HEK293 (cell line): ENCODE measurements around the gene SLC39A13.

Source experiments
- CTCF ChIA-PET: fragments of 350-600 bp; formaldehyde crosslinking; extraction: SDS; loops from one replicate; lab custom pipeline; 2021; ENCODE audit warnings: antibody characterized with exemption; lab: Yijun Ruan, JAX
- POLR2A ChIA-PET: fragments of 300-600 bp; formaldehyde crosslinking; extraction: SDS; loops from one replicate; lab custom pipeline; 2020; ENCODE audit warnings: antibody characterized with exemption, inconsistent platforms; lab: Yijun Ruan, JAX
- H3K27ac ChIP-seq: fragments of 200-500 bp; sonication (Bioruptor generic); 2 replicates; pipeline ENCODE4 v1.5.1; 2014; ENCODE audit warnings: low read depth, low read length, control low read depth, inconsistent platforms; ENCODE audit errors: extremely low read depth
- H3K36me3 ChIP-seq, 2 experiments: fragments of 200-500 bp in 1 of 2; sonication (Bioruptor generic) in 1 of 2; 1 replicate in 1 of 2; 2 replicates in 1 of 2; pipeline ENCODE4 v1.5.1; 2014 to 2017; ENCODE audit warnings: inconsistent platforms in 2 of 2, low read length in 2 of 2; ENCODE audit not compliant: control insufficient read depth in 2 of 2, insufficient read depth in 1 of 2
- H3K4me1 ChIP-seq: fragments of 200-500 bp; sonication (Bioruptor generic); 2 replicates; pipeline ENCODE4 v1.5.1; 2014; ENCODE audit warnings: mild to moderate bottlenecking, low read length, inconsistent platforms; ENCODE audit not compliant: control insufficient read depth, insufficient read depth
- H3K4me3 ChIP-seq: 2 replicates; pipeline ENCODE4 v1.5.1; 2011; ENCODE audit warnings: low read depth, mild to moderate bottlenecking, control low read depth, low read length, moderate library complexity
- H3K9me3 ChIP-seq: fragments of 200-500 bp; sonication (Bioruptor generic); 2 replicates; pipeline ENCODE4 v1.5.1; 2014; ENCODE audit warnings: low read depth, low read length, inconsistent platforms; ENCODE audit not compliant: control insufficient read depth, insufficient read depth
- ELK4 ChIP-seq: IDR thresholded peaks from 2 replicates; pipeline ENCODE4 v1.6.1; 2011; ENCODE audit warnings: mild to moderate bottlenecking, low read depth, low read length, borderline replicate concordance
- GLIS2 ChIP-seq: fragments of 450-650 bp; formaldehyde crosslinking; IDR thresholded peaks from 2 replicates; pipeline ENCODE4 v1.5.1; 2016; ENCODE audit warnings: missing biosample characterization, missing genetic modification characterization
- KLF16 ChIP-seq: fragments of 450-650 bp; formaldehyde crosslinking; IDR thresholded peaks from 2 replicates; pipeline ENCODE4 v1.5.1; 2017; ENCODE audit warnings: missing biosample characterization, missing genetic modification characterization
- REPIN1 ChIP-seq: fragments of 450-650 bp; formaldehyde crosslinking; IDR thresholded peaks from 2 replicates; pipeline ENCODE4 v1.5.1; 2017; ENCODE audit warnings: missing biosample characterization, missing genetic modification characterization, low read depth
- SP7 ChIP-seq: fragments of 450-650 bp; formaldehyde crosslinking; IDR thresholded peaks from 2 replicates; pipeline ENCODE4 v1.5.1; 2016; ENCODE audit warnings: missing biosample characterization, missing genetic modification characterization
- TCF7L2 ChIP-seq: IDR thresholded peaks from 2 replicates; pipeline ENCODE4 v1.6.1; 2011; ENCODE audit warnings: low read depth, mild to moderate bottlenecking, inconsistent platforms, low read length, moderate library complexity, borderline replicate concordance
- ZBTB11 ChIP-seq: fragments of 450-650 bp; formaldehyde crosslinking; conservative IDR thresholded peaks from 2 replicates; pipeline ENCODE4 v1.5.1; 2016; ENCODE audit warnings: low read depth, missing biosample characterization, missing genetic modification characterization
- ZNF169 ChIP-seq: fragments of 450-650 bp; formaldehyde crosslinking; IDR thresholded peaks from 2 replicates; pipeline ENCODE4 v1.5.1; 2016; ENCODE audit warnings: missing biosample characterization, missing genetic modification characterization
- ZNF174 ChIP-seq: fragments of 450-650 bp; formaldehyde crosslinking; IDR thresholded peaks from 2 replicates; pipeline ENCODE4 v1.5.0; 2017; ENCODE audit warnings: missing biosample characterization, mild to moderate bottlenecking, missing genetic modification characterization
- ZNF221 ChIP-seq: fragments of 450-650 bp; formaldehyde crosslinking; IDR thresholded peaks from 2 replicates; pipeline ENCODE4 v1.5.1; 2017; ENCODE audit warnings: missing biosample characterization, missing genetic modification characterization, borderline replicate concordance
- ZNF24 ChIP-seq: fragments of 450-650 bp; formaldehyde crosslinking; IDR thresholded peaks from 2 replicates; pipeline ENCODE4 v1.5.1; 2016; ENCODE audit warnings: missing biosample characterization, missing genetic modification characterization
- ZNF366 ChIP-seq: fragments of 450-650 bp; formaldehyde crosslinking; conservative IDR thresholded peaks from 2 replicates; pipeline ENCODE4 v1.5.1; 2016; ENCODE audit warnings: missing biosample characterization, missing genetic modification characterization
- ZNF473 ChIP-seq: fragments of 450-650 bp; formaldehyde crosslinking; IDR thresholded peaks from 2 replicates; pipeline ENCODE4 v1.5.1; 2017; ENCODE audit warnings: missing biosample characterization, missing genetic modification characterization
- ZNF521 ChIP-seq: fragments of 450-650 bp; formaldehyde crosslinking; IDR thresholded peaks from 2 replicates; pipeline ENCODE4 v1.5.1; 2017; ENCODE audit warnings: missing biosample characterization, mild to moderate bottlenecking, missing genetic modification characterization
- ZNF530 ChIP-seq: fragments of 450-650 bp; formaldehyde crosslinking; IDR thresholded peaks from 2 replicates; pipeline ENCODE4 v1.5.1; 2016; ENCODE audit warnings: low read depth, missing biosample characterization, missing genetic modification characterization
- TF ChIP-seq, protein P1 (sequence below): fragments of 450-650 bp; formaldehyde crosslinking; IDR thresholded peaks from 2 replicates; pipeline ENCODE4 v1.5.1; 2016; ENCODE audit warnings: missing biosample characterization, missing genetic modification characterization
- TF ChIP-seq, protein P2 (sequence below): sonication (generic); formaldehyde crosslinking; IDR thresholded peaks from 2 replicates; pipeline ENCODE4 v1.8.1; 2022; ENCODE audit warnings: mild to moderate bottlenecking, moderate library complexity, missing genetic modification reagents
- TF ChIP-seq, protein P3 (sequence below): fragments of 450-650 bp; formaldehyde crosslinking; IDR thresholded peaks from 2 replicates; pipeline ENCODE4 v1.5.1; 2016; ENCODE audit warnings: missing biosample characterization, missing genetic modification characterization, low read depth

Gene SLC39A13

DNA sequence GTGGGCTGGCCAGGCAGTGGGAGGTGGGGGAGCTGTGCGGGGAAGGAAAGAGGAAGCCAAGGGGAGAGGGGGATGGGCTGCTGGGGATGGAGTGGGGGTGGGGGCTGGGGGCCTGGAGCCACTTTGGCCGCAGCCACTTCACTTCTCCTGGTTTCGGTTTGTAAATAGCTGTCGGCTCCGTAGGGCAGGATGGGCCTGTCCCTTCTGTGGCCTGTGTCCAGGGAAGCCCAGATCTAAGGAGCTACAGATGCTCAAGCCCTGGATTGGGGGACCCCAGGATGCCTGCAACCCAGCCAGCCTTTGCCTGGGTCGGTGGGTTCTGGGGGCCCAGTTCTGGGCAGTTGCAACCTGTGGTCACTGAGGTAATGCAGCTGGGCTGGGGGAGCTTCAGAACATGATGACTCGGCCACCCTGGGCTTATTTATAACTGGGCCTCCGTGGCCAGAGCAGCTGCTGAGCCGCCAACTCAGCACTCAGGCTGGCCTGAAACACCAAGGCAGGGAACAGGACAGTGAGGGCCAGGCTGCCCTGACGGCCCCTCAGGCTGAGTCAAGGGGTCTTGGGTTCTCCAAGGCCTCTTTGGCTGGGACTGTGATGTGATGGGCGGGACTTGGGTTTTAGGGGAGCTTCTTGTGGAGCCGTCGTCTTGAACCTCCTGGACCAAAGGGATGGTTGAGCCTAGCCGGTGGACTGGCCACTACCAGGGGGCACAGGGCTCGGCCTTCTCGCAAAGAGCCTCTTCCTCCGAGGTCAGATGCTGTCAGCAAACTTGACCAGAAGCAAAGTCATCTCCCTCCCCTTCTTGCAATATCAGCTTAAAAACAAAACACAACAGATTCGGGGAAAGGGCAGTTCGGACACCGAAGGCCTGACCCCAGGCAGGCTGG lies 15.0 kb upstream of the SLC39A13 start:
- ChIA-PET CTCF (interaction anchor here (1.1 to 1.9 kb wide), 2 partner anchors 19 to 80 kb away, joined by 5 to 9 read pairs; no protein-coding TSS in a partner anchor), POLR2A (interaction anchor here (0.6 kb wide), 1 partner anchor 23 kb away, joined by 3 read pairs; no protein-coding TSS in a partner anchor)
- no peak for TF ChIP-seq ZNF221 (tag by site-specific recombination)
- no peak for TF ChIP-seq SP7 (tag by site-specific recombination)
- no peak for TF ChIP-seq ZNF366 (tag by site-specific recombination)
- no peak for TF ChIP-seq KLF16 (tag by site-specific recombination)
- no peak for TF ChIP-seq GLIS2 (tag by site-specific recombination)
- H3K4me3 ChIP-seq, result no peak overlapping the region
- H3K36me3 ChIP-seq, result no peaks in the 10 kb centered on the region
- no peaks in the 10 kb centered on the region for H3K4me1 ChIP-seq
- no peak overlapping the region for H3K27ac ChIP-seq
- H3K9me3 ChIP-seq, result no peaks in the 10 kb centered on the region

GRCh38 chr11:47394050-47394321 lies 14.4 kb upstream of the SLC39A13 start:
- H3K27ac ChIP-seq, result no peak overlapping the region
- no peaks in the 10 kb centered on the region for H3K4me1 ChIP-seq
- TF ChIP-seq, protein P1, sequence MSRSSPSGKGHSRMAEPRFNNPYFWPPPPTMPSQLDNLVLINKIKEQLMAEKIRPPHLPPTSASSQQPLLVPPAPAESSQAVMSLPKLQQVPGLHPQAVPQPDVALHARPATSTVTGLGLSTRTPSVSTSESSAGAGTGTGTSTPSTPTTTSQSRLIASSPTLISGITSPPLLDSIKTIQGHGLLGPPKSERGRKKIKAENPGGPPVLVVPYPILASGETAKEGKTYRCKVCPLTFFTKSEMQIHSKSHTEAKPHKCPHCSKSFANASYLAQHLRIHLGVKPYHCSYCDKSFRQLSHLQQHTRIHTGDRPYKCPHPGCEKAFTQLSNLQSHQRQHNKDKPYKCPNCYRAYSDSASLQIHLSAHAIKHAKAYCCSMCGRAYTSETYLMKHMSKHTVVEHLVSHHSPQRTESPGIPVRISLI, result no peak
- TF ChIP-seq ZNF24 (no peak), ZNF521 (tag by site-specific recombination) (no peak)
- TF ChIP-seq, all 188 proteins: peak for 0
- H3K4me3 ChIP-seq, result no peak overlapping the region
- no peaks in the 10 kb centered on the region for H3K9me3 ChIP-seq
- ChIA-PET CTCF (interaction anchor here (0.6 to 1.9 kb wide), 2 partner anchors 20 to 32 kb away, joined by 4 to 9 read pairs; no protein-coding TSS in a partner anchor), POLR2A (no interaction called here)
- no peaks in the 10 kb centered on the region for H3K36me3 ChIP-seq

GRCh38 chr11:47394322-47395222 lies 13.8 kb upstream of the SLC39A13 start:
- Histone ChIP-seq H3K4me3 (no peak overlapping the region), H3K9me3 (no peaks in the 10 kb centered on the region), H3K36me3 (no peaks in the 10 kb centered on the region), H3K4me1 (no peaks in the 10 kb centered on the region), H3K27ac (no peak overlapping the region)
- POLR2A ChIA-PET, result no interaction called here
- CTCF ChIA-PET, result interaction anchor here (0.6 to 1.9 kb wide), 2 partner anchors 21 to 32 kb away, joined by 4 to 9 read pairs; no protein-coding TSS in a partner anchor
- TF ChIP-seq ZNF530 (no peak), TCF7L2 (no peak), ZNF473 (tag by site-specific recombination) (no peak), ZNF174 (no peak), ZBTB11 (tag by site-specific recombination) (no peak), ELK4 (no peak), ZNF169 (tag by site-specific recombination) (no peak), REPIN1 (no peak)
- TF ChIP-seq, protein P2, sequence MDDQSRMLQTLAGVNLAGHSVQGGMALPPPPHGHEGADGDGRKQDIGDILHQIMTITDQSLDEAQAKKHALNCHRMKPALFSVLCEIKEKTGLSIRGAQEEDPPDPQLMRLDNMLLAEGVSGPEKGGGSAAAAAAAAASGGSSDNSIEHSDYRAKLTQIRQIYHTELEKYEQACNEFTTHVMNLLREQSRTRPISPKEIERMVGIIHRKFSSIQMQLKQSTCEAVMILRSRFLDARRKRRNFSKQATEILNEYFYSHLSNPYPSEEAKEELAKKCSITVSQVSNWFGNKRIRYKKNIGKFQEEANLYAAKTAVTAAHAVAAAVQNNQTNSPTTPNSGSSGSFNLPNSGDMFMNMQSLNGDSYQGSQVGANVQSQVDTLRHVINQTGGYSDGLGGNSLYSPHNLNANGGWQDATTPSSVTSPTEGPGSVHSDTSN, result no peak
- TF ChIP-seq, protein P3, sequence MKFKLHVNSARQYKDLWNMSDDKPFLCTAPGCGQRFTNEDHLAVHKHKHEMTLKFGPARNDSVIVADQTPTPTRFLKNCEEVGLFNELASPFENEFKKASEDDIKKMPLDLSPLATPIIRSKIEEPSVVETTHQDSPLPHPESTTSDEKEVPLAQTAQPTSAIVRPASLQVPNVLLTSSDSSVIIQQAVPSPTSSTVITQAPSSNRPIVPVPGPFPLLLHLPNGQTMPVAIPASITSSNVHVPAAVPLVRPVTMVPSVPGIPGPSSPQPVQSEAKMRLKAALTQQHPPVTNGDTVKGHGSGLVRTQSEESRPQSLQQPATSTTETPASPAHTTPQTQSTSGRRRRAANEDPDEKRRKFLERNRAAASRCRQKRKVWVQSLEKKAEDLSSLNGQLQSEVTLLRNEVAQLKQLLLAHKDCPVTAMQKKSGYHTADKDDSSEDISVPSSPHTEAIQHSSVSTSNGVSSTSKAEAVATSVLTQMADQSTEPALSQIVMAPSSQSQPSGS, result no peak
